Activated CD4-positive, alpha-beta memory T cell treated with anti-CD3 and anti-CD28 coated beads, Interleukin-2, amount 10 ng/mL, durations not matched to agents 7 days and 5 days (primary cell): ENCODE results near the gene DARS2. TPM values are rescaled to one million over a fixed set of nuclear protein-coding genes. Genes with fewer than 3 reads are reported as not detected.
"Not testable (repeated sequence)": the region's sequence is repeated elsewhere in the genome, so short reads cannot be mapped to it uniquely, and the experiment has no call there.

Source experiments
- CTCF ChIA-PET: fragments of 350-600 bp; sonication (Branson Sonifier 250); formaldehyde crosslinking; loops from one replicate; lab custom pipeline; 2021; ENCODE audit warnings: antibody characterized with exemption, inconsistent platforms; lab: Charles Lee
- POLR2A ChIA-PET: fragments of 350-600 bp; sonication (Branson Sonifier 250); formaldehyde crosslinking; loops from one replicate; lab custom pipeline; 2021; ENCODE audit warnings: antibody characterized with exemption; lab: Charles Lee
- DNase-seq: peaks from one replicate; pipeline ENCODE4 v3.0.0-alpha.2; 2020
- H3K27ac Mint-ChIP-seq: one replicate; pipeline ENCODE4 v1.8.0; 2021; ENCODE audit warnings: mild to moderate bottlenecking, mixed read lengths
- H3K27me3 Mint-ChIP-seq: one replicate; pipeline ENCODE4 v1.8.0; 2021; ENCODE audit warnings: mixed read lengths
- H3K36me3 Mint-ChIP-seq: one replicate; pipeline ENCODE4 v1.8.0; 2021; ENCODE audit warnings: low read depth, mixed read lengths
- H3K4me1 Mint-ChIP-seq: one replicate; pipeline ENCODE4 v1.8.0; 2021; ENCODE audit warnings: mixed read lengths
- H3K4me3 Mint-ChIP-seq: one replicate; pipeline ENCODE4 v1.8.0; 2021; ENCODE audit warnings: mild to moderate bottlenecking, mixed read lengths
- H3K9me3 Mint-ChIP-seq: one replicate; pipeline ENCODE4 v1.8.0; 2021; ENCODE audit warnings: mixed read lengths
- total RNA-seq, 2 experiments: library from RNA; stranded (reverse); gene quantifications; one replicate each; pipeline ENCODE4 v1.2.3, GENCODE V29; 2021

The DARS2 gene
- total RNA-seq, result 10 to 100 TPM; 26.3 to 26.4 TPM

DNA sequence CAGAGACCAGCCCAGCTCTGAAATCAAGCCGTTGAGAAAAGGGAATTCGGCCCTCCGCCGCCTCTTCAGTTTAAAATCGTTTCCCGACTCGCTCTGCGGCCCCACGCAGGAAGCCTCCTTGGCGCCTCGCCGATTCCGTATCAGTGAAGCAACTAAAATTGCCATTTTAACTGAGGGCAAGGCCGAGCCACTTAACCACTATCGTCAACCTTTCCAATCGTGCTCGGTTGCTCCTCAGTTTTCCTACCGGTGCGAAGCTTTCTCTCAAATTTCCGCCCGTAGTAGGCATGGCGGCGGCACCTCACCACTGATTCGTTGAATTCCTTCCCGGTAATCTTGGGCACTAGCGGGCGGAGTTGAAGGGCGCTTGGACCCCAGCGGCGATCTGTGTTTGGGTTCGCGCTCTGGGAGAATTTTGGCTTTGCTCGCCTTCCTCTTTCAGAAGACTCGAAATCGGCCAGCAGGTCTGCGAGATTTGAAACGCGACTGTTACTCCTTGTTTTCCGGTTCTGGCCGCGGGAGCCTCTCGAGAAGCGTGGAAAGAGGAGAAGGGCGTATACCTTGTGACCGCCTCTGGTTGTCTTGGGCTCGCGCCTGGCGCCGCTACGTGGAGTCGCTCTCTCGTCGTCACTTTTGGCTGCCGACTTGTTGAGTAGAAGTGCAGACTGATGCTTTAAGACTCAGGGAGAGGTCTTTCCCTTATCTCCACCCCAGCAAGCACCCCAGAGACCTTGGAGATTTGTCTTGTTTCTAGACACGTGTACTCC, at the start of gene DARS2, which contains the start of gene CENPL:
Gene DARS2 (plus strand): TSS at position 359 of the 767 bp plus-strand sequence. CDS start 557 bp downstream, outside the sequence.
Gene CENPL (minus strand): TSS at position 569 of the 767 bp plus-strand sequence. CDS start 13,584 bp downstream, outside the sequence.
- CTCF ChIA-PET, result interaction anchor here (0.7 to 5.6 kb wide), 11 partner anchors 13 to 394 kb away, joined by 3 to 62 read pairs (median 3); partner anchors contain the start of genes GAS5 and ZBTB37
- DNase-seq, result peak; percentile 94
- H3K4me3 Mint-ChIP-seq, result peak within 1 kb of the TSS; percentile 85
- POLR2A ChIA-PET, result interaction anchor here (0.7 to 5.2 kb wide), 32 partner anchors 9 to 1199 kb away, joined by 3 to 139 read pairs (median 4); partner anchors contain the start of genes CACYBP, GAS5, KLHL20 and MRPS14
- peak within 1 kb of the TSS; percentile 95 for H3K27ac Mint-ChIP-seq
- H3K4me1 Mint-ChIP-seq, result peaks cover 61% of the 10 kb centered on the region
- peaks cover 54% of the 10 kb centered on the region for H3K36me3 Mint-ChIP-seq
- H3K27me3 Mint-ChIP-seq, result no peaks in the 10 kb centered on the region
- no peaks in the 10 kb centered on the region for H3K9me3 Mint-ChIP-seq

DNA sequence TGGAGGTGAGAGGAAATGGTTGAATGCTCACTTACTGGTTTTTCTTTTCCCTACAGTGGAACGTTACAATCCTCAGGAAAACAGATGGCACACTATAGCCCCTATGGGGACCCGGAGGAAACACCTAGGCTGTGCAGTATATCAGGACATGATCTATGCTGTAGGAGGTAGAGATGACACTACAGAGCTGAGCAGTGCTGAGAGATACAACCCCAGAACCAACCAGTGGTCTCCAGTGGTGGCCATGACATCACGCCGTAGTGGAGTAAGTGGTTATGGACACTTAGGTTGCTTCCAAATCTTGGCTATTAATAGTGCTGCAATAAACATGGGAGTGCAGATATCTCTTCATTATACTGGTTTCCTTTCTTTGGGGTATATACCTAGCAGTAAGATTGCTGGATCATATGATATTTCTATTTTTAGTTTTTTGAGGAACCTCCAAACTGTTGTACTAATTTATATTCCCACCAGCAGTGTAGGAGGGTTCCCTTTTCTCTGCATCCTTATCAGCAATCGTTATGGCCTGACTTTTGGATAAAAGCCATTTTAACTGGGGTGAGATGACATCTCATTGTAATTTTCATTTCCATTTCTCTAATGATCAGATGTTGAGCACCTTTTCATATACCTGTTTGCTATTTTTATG, 48.8 kb upstream of the DARS2 start:
- no peak overlapping the region for H3K27ac Mint-ChIP-seq

DNA sequence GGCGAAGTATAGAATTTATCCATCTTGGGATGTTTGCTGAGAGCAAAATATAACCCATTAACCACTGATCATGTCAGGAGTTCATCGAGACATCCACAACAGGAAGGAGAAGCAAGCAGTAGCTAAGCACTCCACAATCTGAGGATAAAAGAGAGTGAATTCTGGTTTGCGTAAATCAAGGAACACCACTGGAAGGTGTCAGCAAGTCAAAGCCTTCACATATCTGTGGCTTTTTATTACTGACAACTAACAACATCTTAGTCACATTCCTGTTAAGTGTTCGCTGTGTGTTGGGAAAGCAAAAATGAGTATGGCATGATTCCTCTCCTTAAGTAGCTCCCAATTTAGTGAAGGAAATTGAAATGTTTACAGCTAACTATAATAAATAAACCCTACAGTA, 44.5 kb upstream of the DARS2 start:
- Mint-ChIP-seq H3K27me3 (no peaks in the 10 kb centered on the region), H3K9me3 (no peaks in the 10 kb centered on the region), H3K27ac (no peak overlapping the region), H3K36me3 (peaks cover 66% of the 10 kb centered on the region), H3K4me3 (no peak overlapping the region), H3K4me1 (peaks cover 2% of the 10 kb centered on the region)
- DNase-seq, result no peak
- ChIA-PET CTCF (no interaction called here), POLR2A (interaction anchor here (0.5 to 1.5 kb wide), 2 partner anchors 10 to 44 kb away, joined by 3 to 7 read pairs; partner anchors contain the start of gene DARS2)

More for the DNA sequence above, 48.8 kb upstream of the DARS2 start:
- Mint-ChIP-seq H3K4me1 (peaks cover 4% of the 10 kb centered on the region), H3K27me3 (no peaks in the 10 kb centered on the region), H3K4me3 (no peak overlapping the region), H3K36me3 (peaks cover 51% of the 10 kb centered on the region), H3K9me3 (no peaks in the 10 kb centered on the region)
- ChIA-PET CTCF (no interaction called here), POLR2A (no interaction called here)
- no peak for DNase-seq

GRCh38 chr1:173784997-173785396, 39.5 kb upstream of the DARS2 start:
- Mint-ChIP-seq H3K27ac (no peak overlapping the region), H3K4me1 (peaks cover 2% of the 10 kb centered on the region), H3K36me3 (peaks cover 37% of the 10 kb centered on the region), H3K4me3 (no peak overlapping the region), H3K27me3 (no peaks in the 10 kb centered on the region), H3K9me3 (no peaks in the 10 kb centered on the region)
- ChIA-PET CTCF (interaction anchor here (2.1 kb wide), 1 partner anchor 69 kb away, joined by 4 read pairs; no protein-coding TSS in a partner anchor), POLR2A (no interaction called here)
- no peak for DNase-seq

GRCh38 chr1:173789841-173790240, 34.6 kb upstream of the DARS2 start:
- ChIA-PET POLR2A (no interaction called here), CTCF (interaction anchor here (0.9 kb wide), 1 partner anchor 359 kb away, joined by 3 read pairs; no protein-coding TSS in a partner anchor)
- H3K9me3 Mint-ChIP-seq, result no peaks in the 10 kb centered on the region
- H3K27me3 Mint-ChIP-seq, result no peaks in the 10 kb centered on the region
- DNase-seq, result no peak
- H3K4me1 Mint-ChIP-seq, result no peaks in the 10 kb centered on the region
- H3K36me3 Mint-ChIP-seq, result peaks cover 29% of the 10 kb centered on the region
- no peak overlapping the region for H3K4me3 Mint-ChIP-seq
- no peak overlapping the region for H3K27ac Mint-ChIP-seq

GRCh38 chr1:173798078-173798477, 26.4 kb upstream of the DARS2 start:
- Mint-ChIP-seq H3K27ac (no peak overlapping the region), H3K4me1 (no peaks in the 10 kb centered on the region), H3K4me3 (no peak overlapping the region), H3K36me3 (peaks cover 39% of the 10 kb centered on the region), H3K27me3 (no peaks in the 10 kb centered on the region), H3K9me3 (no peaks in the 10 kb centered on the region)
- no peak for DNase-seq
- ChIA-PET POLR2A (interaction anchor here (0.6 to 0.9 kb wide), 2 partner anchors 25 to 1439 kb away, joined by 3 read pairs; no protein-coding TSS in a partner anchor), CTCF (interaction anchor here (0.5 kb wide), 1 partner anchor 1646 kb away, joined by 3 read pairs; no protein-coding TSS in a partner anchor)

- DNase-seq, POLR2A ChIA-PET, H3K9me3 Mint-ChIP-seq, H3K27me3 Mint-ChIP-seq, H3K4me1 Mint-ChIP-seq, H3K4me3 Mint-ChIP-seq, H3K27ac Mint-ChIP-seq, CTCF ChIA-PET: not testable (repeated sequence)
- peaks cover 48% of the 10 kb centered on the region for H3K36me3 Mint-ChIP-seq
Measured at GRCh38 chr1:173799995-173800394, 24.5 kb upstream of the DARS2 start.

DNA sequence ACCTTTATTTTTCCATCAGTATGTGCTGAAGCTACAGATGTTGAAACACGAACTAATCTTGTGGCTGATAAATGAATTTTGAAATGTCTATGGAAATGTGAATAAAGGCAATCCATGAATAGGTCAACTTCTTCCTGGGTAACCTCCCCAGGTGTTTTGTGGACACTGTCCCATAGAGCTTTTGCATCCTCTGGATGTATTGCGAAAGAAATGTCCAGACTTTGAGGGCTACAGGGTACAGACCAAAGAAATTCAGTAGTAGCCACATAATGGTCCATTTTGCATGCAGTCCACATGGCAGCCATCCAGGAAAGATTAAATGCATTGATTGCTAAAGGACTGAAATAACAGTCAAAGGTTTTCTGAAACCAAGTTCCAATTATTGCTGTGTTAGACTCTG, 21.5 kb upstream of the DARS2 start:
- H3K4me1 Mint-ChIP-seq, result no peaks in the 10 kb centered on the region
- H3K36me3 Mint-ChIP-seq, result peaks cover 54% of the 10 kb centered on the region
- H3K4me3 Mint-ChIP-seq, result no peak overlapping the region
- ChIA-PET POLR2A (no interaction called here), CTCF (no interaction called here)
- no peaks in the 10 kb centered on the region for H3K27me3 Mint-ChIP-seq
- H3K27ac Mint-ChIP-seq, result no peak overlapping the region
- no peaks in the 10 kb centered on the region for H3K9me3 Mint-ChIP-seq
- no peak for DNase-seq

DNA sequence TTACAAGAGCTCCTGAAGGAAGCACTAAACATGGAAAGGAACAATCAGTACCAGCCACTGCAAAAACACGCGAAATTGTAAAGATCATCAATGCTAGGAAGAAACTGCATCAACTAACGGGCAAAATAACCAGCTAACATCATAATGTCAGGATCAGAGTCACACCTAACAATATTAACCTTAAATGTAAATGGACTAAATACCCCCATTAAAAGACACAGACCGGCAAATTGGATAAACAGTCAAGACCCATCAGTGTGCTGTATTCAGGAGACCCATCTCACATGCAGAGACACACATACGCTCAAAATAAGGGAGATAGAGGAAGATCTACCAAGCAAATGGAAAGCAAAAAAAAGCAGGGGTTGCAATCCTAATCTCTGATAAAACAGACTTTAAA, 10.8 kb upstream of the DARS2 start:
- H3K27me3 Mint-ChIP-seq, CTCF ChIA-PET, H3K4me3 Mint-ChIP-seq, H3K9me3 Mint-ChIP-seq, POLR2A ChIA-PET, DNase-seq, H3K27ac Mint-ChIP-seq: not testable (repeated sequence)
- Mint-ChIP-seq H3K36me3 (peaks cover 91% of the 10 kb centered on the region), H3K4me1 (peaks cover 50% of the 10 kb centered on the region)

DNA sequence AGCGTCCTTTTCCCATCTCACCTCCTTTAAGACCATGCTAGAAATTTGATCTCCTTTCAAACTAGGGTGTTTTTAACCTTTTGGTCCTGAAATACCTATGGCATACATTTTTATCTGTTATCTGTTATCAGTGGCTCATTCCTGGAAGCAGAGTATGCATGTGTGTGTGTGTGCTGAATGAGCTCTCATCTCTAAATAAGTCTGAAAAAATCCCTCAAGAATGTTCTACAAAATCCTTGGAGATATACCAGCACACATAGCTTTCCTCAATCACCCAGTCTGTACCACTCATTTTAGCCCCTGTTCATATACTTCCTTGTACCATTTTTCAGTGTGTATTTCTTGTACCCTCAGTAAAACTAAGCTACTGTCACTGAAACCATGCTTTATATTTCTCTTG, 6.0 kb upstream of the DARS2 start:
- ChIA-PET POLR2A (interaction anchor here (1.2 kb wide), 1 partner anchor 48 kb away, joined by 3 read pairs; no protein-coding TSS in a partner anchor), CTCF (interaction anchor here (0.6 kb wide), 1 partner anchor 13 kb away, joined by 3 read pairs; no protein-coding TSS in a partner anchor)
- Mint-ChIP-seq H3K9me3 (peaks cover 9% of the 10 kb centered on the region), H3K4me3 (no peak overlapping the region), H3K36me3 (peaks cover 80% of the 10 kb centered on the region), H3K27me3 (no peaks in the 10 kb centered on the region), H3K4me1 (peaks cover 63% of the 10 kb centered on the region), H3K27ac (no peak overlapping the region)
- DNase-seq, result no peak

DNA sequence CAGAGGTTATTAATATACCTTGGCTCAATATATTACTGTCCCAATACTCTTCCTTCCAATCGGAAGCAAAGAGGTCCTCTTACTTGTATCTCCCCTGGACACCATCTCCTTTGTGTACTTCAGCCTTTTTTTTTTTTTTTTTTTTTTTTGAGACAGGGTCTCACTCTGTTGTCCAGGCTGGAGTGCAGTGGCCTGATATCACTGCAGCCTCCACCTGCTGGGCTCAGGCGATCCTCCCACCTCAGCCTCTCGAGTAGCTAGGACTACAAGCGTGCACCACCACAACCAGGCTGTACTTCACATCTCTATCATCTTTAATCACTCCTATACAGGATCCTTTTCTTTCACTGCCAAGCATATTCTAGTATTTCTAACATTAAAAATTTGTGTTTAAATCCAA, 2.8 kb upstream of the DARS2 start:
- Mint-ChIP-seq H3K36me3 (peaks cover 59% of the 10 kb centered on the region), H3K4me1 (peaks cover 50% of the 10 kb centered on the region), H3K9me3 (no peaks in the 10 kb centered on the region), H3K4me3 (no peak overlapping the region), H3K27ac (no peak overlapping the region), H3K27me3 (no peaks in the 10 kb centered on the region)
- POLR2A ChIA-PET, result interaction anchor here (1.0 kb wide), 1 partner anchor 35 kb away, joined by 3 read pairs; no protein-coding TSS in a partner anchor
- CTCF ChIA-PET, result no interaction called here
- DNase-seq, result no peak

- Mint-ChIP-seq H3K36me3 (peaks cover 52% of the 10 kb centered on the region), H3K4me1 (peaks cover 58% of the 10 kb centered on the region), H3K9me3 (no peaks in the 10 kb centered on the region), H3K4me3 (peak overlapping the region; percentile 85), H3K27me3 (no peaks in the 10 kb centered on the region), H3K27ac (peak overlapping the region; percentile 95)
- DNase-seq, result no peak
- ChIA-PET CTCF (interaction anchor here (0.7 to 5.6 kb wide), 6 partner anchors 30 to 394 kb away, joined by 3 to 62 read pairs (median 3); partner anchors contain the start of gene ZBTB37), POLR2A (interaction anchor here (0.7 to 5.2 kb wide), 31 partner anchors 9 to 1199 kb away, joined by 3 to 139 read pairs (median 4); partner anchors contain the start of genes CACYBP, GAS5, KLHL20 and MRPS14)
Measured at GRCh38 chr1:173823781-173824314, 625 bp upstream of the DARS2 start.
